Measurements from ENCODE around the gene GREB1.

Gene GREB1

GRCh38 chr2:11533278-11534070, at the start of gene GREB1:
GREB1 (plus strand) TSS chr2:11534045; CDS start chr2:11556615, 22,570 bp downstream.
- Mint-ChIP-seq H3K4me1 (ENCODE audit: low read depth) (no peaks in the 10 kb centered on the region), H3K36me3 (ENCODE audit: low read depth) (no peaks in the 10 kb centered on the region), H3K4me3 (no peak within 1 kb of the TSS), H3K27me3 (peaks cover 42% of the 10 kb centered on the region), H3K9me3 (no peaks in the 10 kb centered on the region), H3K27ac (no peak within 1 kb of the TSS)

- no peaks in the 10 kb centered on the region for H3K4me1 Mint-ChIP-seq (ENCODE audit: low read depth)
- no peaks in the 10 kb centered on the region for H3K36me3 Mint-ChIP-seq (ENCODE audit: low read depth)
- no peaks in the 10 kb centered on the region for H3K9me3 Mint-ChIP-seq
- no peak overlapping the region for H3K27ac Mint-ChIP-seq
- peaks cover 48% of the 10 kb centered on the region for H3K27me3 Mint-ChIP-seq
- H3K4me3 Mint-ChIP-seq: no peak overlapping the region
These were observed 45.0 kb upstream of the GREB1 start for GRCh38 chr2:11488809-11489208.

GRCh38 chr2:11490194-11490593, 43.7 kb upstream of the GREB1 start:
- H3K27ac Mint-ChIP-seq: no peak overlapping the region
- H3K4me3 Mint-ChIP-seq: no peak overlapping the region
- H3K4me1 Mint-ChIP-seq (ENCODE audit: low read depth): no peaks in the 10 kb centered on the region
- no peaks in the 10 kb centered on the region for H3K36me3 Mint-ChIP-seq (ENCODE audit: low read depth)
- H3K9me3 Mint-ChIP-seq: no peaks in the 10 kb centered on the region
- peaks cover 37% of the 10 kb centered on the region for H3K27me3 Mint-ChIP-seq

DNA sequence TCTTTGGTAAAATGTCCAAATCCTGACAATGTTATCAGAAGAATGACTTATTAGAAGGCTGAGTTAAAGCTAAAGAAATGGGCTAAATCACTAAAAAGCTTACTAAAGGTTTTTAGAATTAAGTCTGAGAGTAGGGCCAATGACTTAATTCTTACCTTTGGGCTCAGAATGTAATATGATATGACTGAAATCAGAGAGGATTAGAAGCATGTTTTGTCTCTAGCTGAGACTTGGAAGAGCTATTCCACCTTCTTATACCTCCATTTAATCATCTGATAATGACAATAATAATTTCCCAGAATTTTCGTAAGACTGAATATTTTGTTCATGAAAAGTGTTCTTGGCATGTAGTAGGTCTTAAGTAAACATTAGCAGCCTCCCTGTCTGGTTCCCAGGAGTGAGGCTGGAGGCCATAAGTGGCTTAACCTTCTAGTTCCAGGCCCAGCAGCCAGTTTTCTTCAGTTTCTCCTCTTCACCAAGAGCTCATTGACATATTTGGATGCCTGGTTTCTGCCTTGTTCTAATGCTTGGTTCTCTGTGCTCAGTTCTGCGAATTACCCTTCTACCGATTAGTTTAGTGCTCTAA, 42.4 kb upstream of the GREB1 start:
- no peak overlapping the region for H3K4me3 Mint-ChIP-seq

GRCh38 chr2:11492244-11492643, 41.6 kb upstream of the GREB1 start:
- Mint-ChIP-seq H3K4me3 (no peak overlapping the region), H3K27me3 (peaks cover 25% of the 10 kb centered on the region), H3K36me3 (ENCODE audit: low read depth) (no peaks in the 10 kb centered on the region), H3K27ac (no peak overlapping the region), H3K4me1 (ENCODE audit: low read depth) (peaks cover under 1% of the 10 kb centered on the region), H3K9me3 (no peaks in the 10 kb centered on the region)

More for the DNA sequence above, 42.4 kb upstream of the GREB1 start:
- H3K27me3 Mint-ChIP-seq: peaks cover 28% of the 10 kb centered on the region
- H3K36me3 Mint-ChIP-seq (ENCODE audit: low read depth): no peaks in the 10 kb centered on the region
- no peaks in the 10 kb centered on the region for H3K4me1 Mint-ChIP-seq (ENCODE audit: low read depth)
- no peak overlapping the region for H3K27ac Mint-ChIP-seq
- H3K9me3 Mint-ChIP-seq: no peaks in the 10 kb centered on the region

GRCh38 chr2:11492720-11493119, 41.1 kb upstream of the GREB1 start:
- Mint-ChIP-seq H3K9me3 (no peaks in the 10 kb centered on the region), H3K4me1 (ENCODE audit: low read depth) (peaks cover 4% of the 10 kb centered on the region)

GRCh38 chr2:11493282-11493681, 40.6 kb upstream of the GREB1 start:
- no peak overlapping the region for H3K4me3 Mint-ChIP-seq
- H3K27me3 Mint-ChIP-seq: peaks cover 18% of the 10 kb centered on the region
- H3K36me3 Mint-ChIP-seq (ENCODE audit: low read depth): no peaks in the 10 kb centered on the region
- H3K27ac Mint-ChIP-seq: no peak overlapping the region
- H3K4me1 Mint-ChIP-seq (ENCODE audit: low read depth): peaks cover 4% of the 10 kb centered on the region
- H3K9me3 Mint-ChIP-seq: no peaks in the 10 kb centered on the region

More at GRCh38 chr2:11492720-11493119, 41.1 kb upstream of the GREB1 start:
- H3K27me3 Mint-ChIP-seq: peaks cover 22% of the 10 kb centered on the region
- H3K27ac Mint-ChIP-seq: no peak overlapping the region
- H3K4me3 Mint-ChIP-seq: no peak overlapping the region
- no peaks in the 10 kb centered on the region for H3K36me3 Mint-ChIP-seq (ENCODE audit: low read depth)

DNA sequence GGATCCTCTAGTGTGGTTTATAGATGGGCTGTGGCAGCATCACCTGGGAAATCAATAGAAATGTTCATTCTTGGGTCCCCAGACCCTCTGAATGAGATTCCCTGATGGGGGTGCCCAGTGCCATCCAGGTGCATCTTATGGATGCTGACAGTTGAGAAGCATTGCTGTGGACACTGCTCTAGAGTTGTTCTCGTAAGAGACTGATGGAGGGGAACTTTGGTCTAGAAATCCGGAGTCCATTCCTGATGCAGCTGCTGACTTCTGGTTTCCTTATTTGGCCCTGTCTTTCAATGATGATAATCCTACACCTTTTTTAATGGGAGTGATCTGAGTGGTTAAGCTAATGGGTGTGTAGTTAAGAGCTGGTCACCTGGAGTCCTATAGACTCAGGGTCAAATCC, 39.5 kb upstream of the GREB1 start:
- Mint-ChIP-seq H3K27me3 (peaks cover 16% of the 10 kb centered on the region), H3K9me3 (no peaks in the 10 kb centered on the region), H3K4me1 (ENCODE audit: low read depth) (peaks cover 4% of the 10 kb centered on the region), H3K27ac (no peak overlapping the region), H3K4me3 (no peak overlapping the region), H3K36me3 (ENCODE audit: low read depth) (no peaks in the 10 kb centered on the region)

- H3K27ac Mint-ChIP-seq: no peak overlapping the region
- peaks cover 19% of the 10 kb centered on the region for H3K27me3 Mint-ChIP-seq
- H3K36me3 Mint-ChIP-seq (ENCODE audit: low read depth): no peaks in the 10 kb centered on the region
- peaks cover 4% of the 10 kb centered on the region for H3K4me1 Mint-ChIP-seq (ENCODE audit: low read depth)
- H3K9me3 Mint-ChIP-seq: no peaks in the 10 kb centered on the region
- H3K4me3 Mint-ChIP-seq: no peak overlapping the region
These were observed 37.8 kb upstream of the GREB1 start for GRCh38 chr2:11495844-11496681.

DNA sequence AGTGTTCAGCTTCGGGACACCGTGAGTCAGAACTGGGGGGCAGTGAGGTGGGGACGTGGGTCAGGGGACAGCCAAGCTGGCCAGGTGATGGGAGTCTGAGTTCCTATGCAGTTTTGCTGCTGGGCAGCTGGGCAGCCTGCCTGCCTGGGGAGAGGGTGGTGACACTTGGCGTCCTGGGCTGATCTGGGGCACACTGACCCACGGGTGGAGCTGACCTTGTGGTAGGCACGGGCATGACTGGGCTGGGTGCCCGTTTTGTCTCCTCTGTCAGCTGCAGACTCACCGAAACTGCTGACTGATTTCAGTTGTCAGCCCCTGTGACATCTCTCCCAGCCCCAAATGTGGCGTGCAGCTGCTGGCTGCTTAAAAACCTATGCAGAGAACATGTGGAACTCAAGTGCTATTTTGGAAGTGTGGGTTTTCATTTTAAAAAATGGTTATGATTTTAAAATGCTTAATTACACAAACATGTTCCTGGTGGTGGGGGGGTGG, 35.3 kb upstream of the GREB1 start:
- H3K36me3 Mint-ChIP-seq (ENCODE audit: low read depth): no peaks in the 10 kb centered on the region
- H3K27me3 Mint-ChIP-seq: peaks cover 24% of the 10 kb centered on the region
- peaks cover 4% of the 10 kb centered on the region for H3K4me1 Mint-ChIP-seq (ENCODE audit: low read depth)
- H3K9me3 Mint-ChIP-seq: no peaks in the 10 kb centered on the region
- H3K27ac Mint-ChIP-seq: no peak overlapping the region
- H3K4me3 Mint-ChIP-seq: no peak overlapping the region

DNA sequence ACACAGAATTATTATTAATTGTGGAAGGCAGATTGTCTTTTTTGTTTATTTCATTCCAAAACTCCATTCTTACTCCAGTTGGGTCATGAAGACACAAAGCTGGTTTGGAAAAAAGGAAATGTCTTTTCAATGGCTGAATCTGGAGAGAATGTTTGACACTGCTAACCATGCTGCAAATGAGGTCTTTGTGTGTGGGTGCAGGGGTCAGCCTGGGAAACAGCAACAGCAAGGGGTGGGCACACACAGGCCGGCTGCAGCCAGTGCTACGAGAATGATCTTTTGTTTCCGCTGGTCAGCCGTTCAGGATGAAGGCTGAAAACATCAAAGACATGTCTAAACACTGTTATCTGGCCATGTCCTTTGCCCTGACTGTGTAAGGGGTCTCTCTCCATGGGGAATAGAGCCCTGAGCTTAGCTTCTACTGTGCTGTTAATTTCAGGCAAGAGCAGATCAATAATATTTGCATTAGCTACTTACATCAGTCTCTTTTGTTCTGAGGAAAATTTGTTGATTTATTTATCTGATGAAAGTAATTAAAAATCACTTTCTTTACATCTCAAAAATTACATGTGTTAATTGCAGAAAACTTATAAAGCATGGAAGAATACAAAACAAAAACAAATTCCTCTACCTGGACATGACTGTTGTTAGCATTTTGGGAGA, 34.6 kb upstream of the GREB1 start:
- H3K4me3 Mint-ChIP-seq: no peak overlapping the region
- H3K9me3 Mint-ChIP-seq: peaks cover 4% of the 10 kb centered on the region
- H3K36me3 Mint-ChIP-seq (ENCODE audit: low read depth): no peaks in the 10 kb centered on the region
- H3K27ac Mint-ChIP-seq: no peak overlapping the region
- H3K27me3 Mint-ChIP-seq: peaks cover 27% of the 10 kb centered on the region
- peaks cover 4% of the 10 kb centered on the region for H3K4me1 Mint-ChIP-seq (ENCODE audit: low read depth)

- H3K27me3 Mint-ChIP-seq: peaks cover 27% of the 10 kb centered on the region
- H3K27ac Mint-ChIP-seq: no peak overlapping the region
- no peaks in the 10 kb centered on the region for H3K36me3 Mint-ChIP-seq (ENCODE audit: low read depth)
- peaks cover 4% of the 10 kb centered on the region for H3K9me3 Mint-ChIP-seq
- no peak overlapping the region for H3K4me3 Mint-ChIP-seq
- H3K4me1 Mint-ChIP-seq (ENCODE audit: low read depth): peaks cover 4% of the 10 kb centered on the region
These were observed 33.0 kb upstream of the GREB1 start for GRCh38 chr2:11500702-11501303.

DNA sequence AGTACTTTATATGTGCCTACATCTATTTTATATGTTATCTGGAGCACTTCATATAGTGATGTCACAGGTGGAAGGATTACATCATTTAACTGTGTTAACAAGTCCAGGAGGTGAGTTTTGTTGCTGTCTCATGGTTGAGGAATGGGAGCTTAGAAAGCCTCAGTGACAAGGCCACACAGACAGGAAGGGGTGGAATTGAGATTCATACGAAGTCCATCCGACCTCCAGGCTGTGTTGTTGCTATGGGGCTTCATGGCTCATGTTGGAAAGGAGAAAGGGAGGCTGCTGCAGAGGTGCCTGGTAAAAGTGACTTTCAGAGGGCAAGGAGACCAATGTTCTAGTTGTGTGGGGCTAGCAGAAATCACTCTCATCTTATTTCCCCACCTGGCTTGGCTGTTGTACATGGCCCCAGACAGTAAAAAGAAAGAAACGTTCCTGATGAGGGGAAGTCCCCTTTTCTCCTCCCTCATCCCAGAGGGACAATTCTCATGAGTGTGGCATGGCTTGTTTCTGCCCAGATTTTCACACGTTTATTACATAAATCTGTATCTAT, 31.0 kb upstream of the GREB1 start:
- peaks cover 4% of the 10 kb centered on the region for H3K9me3 Mint-ChIP-seq
- H3K4me3 Mint-ChIP-seq: no peak overlapping the region
- no peaks in the 10 kb centered on the region for H3K4me1 Mint-ChIP-seq (ENCODE audit: low read depth)
- peaks cover 24% of the 10 kb centered on the region for H3K27me3 Mint-ChIP-seq
- H3K27ac Mint-ChIP-seq: no peak overlapping the region
- no peaks in the 10 kb centered on the region for H3K36me3 Mint-ChIP-seq (ENCODE audit: low read depth)

DNA sequence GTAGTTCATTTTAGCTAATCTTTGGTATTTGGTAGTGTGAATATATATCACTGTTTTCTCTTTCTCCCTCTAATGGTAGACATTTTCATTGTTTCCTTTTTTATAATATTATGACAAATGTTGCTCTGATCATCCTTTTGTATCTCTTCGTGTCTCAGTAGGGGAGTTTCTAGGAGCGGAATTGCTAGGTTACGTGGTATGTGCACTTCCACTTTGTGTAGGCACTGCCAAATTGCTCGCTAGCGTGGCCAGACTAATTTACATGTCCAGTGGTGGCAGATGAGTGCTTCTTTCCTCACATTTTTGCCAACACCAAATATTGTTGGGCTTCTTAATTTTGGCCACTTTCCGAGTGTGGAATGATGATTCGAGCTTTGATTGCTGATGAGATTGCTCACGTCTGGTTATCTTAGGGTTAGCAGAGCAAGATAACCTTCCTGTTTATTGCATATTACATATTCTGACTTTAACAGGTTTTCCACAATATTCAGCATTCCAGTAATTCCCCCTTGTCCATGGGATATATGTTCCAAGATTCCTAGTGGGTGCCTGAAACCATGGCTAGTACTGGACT, 30.4 kb upstream of the GREB1 start:
- Mint-ChIP-seq H3K4me3 (no peak overlapping the region), H3K9me3 (peaks cover 4% of the 10 kb centered on the region), H3K36me3 (ENCODE audit: low read depth) (no peaks in the 10 kb centered on the region), H3K27ac (no peak overlapping the region), H3K4me1 (ENCODE audit: low read depth) (no peaks in the 10 kb centered on the region), H3K27me3 (peaks cover 24% of the 10 kb centered on the region)

Data from stimulated activated naive CD8-positive, alpha-beta T cell treated with anti-CD3 and anti-CD28 coated beads, Interleukin-15, Interleukin-2, amounts not matched to agents 100 ng/mL and 50 ng/mL, for 24 hours (primary cell).